ENCODE results near the gene LRP8. TPM values are rescaled to one million over a fixed set of nuclear protein-coding genes. Genes with fewer than 3 reads are reported as not detected.

LRP8 gene
- total and polyA plus RNA-seq, 2 of the 13 experiments (the other 11 are each of a cell fraction or from before 2014, with no cell fraction given): 17.3 to 17.4 TPM

DNA sequence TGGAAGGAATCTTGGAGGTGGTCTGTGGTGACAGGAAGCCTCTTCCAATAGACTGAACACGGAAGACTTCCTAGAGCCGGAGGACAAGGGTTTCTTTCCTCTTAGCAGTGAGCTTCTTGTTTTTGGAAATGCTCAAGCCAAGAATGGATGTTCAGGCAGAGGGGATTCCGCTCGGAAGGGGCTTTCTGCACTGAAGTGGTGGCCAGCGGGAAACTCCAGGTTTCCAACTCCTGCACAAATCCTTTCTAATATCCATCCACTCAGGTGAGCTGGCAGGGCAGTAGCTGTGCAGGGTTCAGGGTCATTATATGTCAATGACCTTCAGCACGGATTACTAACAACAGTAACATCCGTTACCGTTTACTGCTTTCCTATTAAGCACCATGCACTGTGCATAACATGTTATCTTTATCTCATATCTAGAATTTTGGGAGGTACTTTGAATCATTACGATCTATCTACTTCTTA lies 131.8 kb downstream of the LRP8 start (continued):
- TF ChIP-seq MXI1 (IDR thresholded peaks at IDR 0.05; ENCODE audit: borderline replicate concordance, low read depth, low read length): no peak
- TF ChIP-seq, protein P1, sequence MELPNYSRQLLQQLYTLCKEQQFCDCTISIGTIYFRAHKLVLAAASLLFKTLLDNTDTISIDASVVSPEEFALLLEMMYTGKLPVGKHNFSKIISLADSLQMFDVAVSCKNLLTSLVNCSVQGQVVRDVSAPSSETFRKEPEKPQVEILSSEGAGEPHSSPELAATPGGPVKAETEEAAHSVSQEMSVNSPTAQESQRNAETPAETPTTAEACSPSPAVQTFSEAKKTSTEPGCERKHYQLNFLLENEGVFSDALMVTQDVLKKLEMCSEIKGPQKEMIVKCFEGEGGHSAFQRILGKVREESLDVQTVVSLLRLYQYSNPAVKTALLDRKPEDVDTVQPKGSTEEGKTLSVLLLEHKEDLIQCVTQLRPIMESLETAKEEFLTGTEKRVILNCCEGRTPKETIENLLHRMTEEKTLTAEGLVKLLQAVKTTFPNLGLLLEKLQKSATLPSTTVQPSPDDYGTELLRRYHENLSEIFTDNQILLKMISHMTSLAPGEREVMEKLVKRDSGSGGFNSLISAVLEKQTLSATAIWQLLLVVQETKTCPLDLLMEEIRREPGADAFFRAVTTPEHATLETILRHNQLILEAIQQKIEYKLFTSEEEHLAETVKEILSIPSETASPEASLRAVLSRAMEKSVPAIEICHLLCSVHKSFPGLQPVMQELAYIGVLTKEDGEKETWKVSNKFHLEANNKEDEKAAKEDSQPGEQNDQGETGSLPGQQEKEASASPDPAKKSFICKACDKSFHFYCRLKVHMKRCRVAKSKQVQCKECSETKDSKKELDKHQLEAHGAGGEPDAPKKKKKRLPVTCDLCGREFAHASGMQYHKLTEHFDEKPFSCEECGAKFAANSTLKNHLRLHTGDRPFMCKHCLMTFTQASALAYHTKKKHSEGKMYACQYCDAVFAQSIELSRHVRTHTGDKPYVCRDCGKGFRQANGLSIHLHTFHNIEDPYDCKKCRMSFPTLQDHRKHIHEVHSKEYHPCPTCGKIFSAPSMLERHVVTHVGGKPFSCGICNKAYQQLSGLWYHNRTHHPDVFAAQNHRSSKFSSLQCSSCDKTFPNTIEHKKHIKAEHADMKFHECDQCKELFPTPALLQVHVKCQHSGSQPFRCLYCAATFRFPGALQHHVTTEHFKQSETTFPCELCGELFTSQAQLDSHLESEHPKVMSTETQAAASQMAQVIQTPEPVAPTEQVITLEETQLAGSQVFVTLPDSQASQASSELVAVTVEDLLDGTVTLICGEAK (IDR thresholded peaks at IDR 0.05): no peak
- TF ChIP-seq, protein P1 (CRISPR knock-in tag; IDR thresholded peaks at IDR 0.05): no peak
